ENCODE measurements around the gene IPO9. TPM values are rescaled to one million over a fixed set of nuclear protein-coding genes. Genes with fewer than 3 reads are reported as not detected.
"Not testable (repeated sequence)": the region's sequence is repeated elsewhere in the genome, so short reads cannot be mapped to it uniquely, and the experiment has no call there.

Gene IPO9
- polyA plus RNA-seq, 4 donors, result 76.0 to 85.5 (median 83.8) TPM

DNA sequence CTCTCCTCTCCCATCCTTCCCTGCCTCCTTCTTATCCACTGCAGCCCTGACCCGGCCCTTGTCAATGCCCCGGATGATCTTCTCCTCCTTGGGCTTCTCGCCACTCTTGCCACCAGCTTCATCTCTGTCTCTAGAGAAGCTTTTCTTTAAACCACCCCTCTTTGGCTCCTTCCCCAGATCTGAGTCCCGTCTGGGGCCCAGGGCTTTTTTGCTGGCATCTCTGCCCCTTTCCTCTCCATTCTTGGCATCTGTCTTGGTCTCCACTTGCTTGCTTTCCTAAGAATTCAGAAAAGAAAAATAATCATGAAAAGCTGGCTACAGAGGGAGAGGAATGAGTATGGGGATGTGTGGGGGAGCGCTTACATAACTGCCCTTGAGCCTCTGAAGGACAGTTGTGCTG lies 71.5 kb downstream of the IPO9 start:
- no peak for DNase-seq (ENCODE audit: low read depth in 4 of 4, low spot score in 3 of 4)

DNA sequence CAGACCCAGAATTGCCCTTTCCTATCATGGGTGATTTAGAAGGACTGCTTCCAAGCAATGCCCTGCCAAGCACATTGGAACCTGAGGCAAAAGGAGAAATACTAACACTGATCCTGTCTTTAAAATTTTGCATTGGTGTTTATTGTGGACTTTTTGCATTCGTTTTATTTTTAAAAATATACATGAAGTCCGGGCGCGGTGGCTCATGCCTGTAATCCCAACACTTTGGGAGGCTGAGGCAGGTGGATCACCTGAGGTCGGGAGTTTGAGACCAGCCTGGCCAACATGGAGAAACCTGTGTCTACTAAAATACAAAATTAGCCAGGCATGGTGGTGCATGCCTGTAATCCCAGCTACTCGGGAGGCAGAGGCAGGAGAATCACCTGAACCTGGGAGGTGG lies 72.1 kb downstream of the IPO9 start:
- DNase-seq (ENCODE audit: low read depth in 4 of 4, low spot score in 3 of 4), result not testable (repeated sequence)

DNA sequence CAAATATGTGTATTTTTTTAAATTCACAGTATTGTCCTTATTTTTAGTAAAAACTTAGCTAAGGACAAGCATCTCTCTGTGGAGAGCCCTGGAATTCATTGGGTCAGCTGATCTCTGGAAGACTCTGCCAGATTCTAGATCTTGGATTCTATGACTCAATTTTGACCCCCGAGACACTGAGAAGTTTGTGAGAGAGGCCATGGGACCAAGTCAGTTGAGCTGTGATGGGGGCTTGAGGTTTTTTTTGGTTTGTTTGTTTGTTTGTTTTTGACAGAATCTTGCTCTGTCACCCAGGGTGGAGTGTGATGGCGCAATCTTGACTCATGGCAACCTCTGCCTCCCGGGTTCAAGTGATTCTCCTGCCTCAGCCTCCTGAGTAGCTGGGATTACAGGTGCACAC lies 73.2 kb downstream of the IPO9 start:
- no peak for DNase-seq (ENCODE audit: low read depth in 4 of 4, low spot score in 3 of 4)

DNA sequence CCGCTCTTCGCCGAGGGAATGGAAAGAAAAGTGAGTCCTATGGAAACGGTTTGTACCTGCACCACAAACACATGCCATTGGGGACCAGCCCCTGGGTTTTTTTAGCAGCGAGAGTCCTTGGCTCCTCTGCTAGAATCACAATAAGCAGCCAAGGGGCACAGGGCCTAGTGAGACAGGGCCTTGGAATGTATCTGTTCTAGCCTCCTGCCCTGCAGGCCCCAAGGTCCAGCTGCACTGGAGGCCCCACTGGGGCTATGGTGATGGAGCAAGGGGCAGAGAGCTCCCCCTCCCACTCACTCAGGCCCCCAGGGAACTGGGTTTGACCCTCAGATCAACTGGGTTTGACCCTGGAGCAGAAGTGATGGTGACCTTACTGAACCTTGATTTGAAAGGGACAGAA lies 74.2 kb downstream of the IPO9 start:
- no peak for DNase-seq (ENCODE audit: low read depth in 4 of 4, low spot score in 3 of 4)

DNA sequence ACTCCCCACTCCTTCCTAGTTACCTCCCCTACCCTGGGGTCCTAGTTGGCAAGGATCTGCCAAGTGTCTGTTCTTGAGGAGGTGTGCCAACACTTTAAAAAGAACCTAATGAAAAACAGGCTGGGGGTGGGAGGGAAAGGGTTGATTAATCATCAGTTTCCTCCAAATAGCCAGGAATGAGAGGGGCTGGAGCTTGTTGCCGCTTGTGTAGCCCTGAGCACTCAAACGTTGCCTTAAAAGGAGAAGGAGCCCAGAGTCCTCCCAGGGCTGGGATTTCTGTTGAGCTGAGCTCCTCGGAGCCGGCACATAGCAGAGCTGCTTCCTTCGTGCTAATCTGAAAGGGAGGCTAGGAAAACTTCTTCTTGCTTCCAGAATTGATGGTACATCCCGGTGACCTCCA lies 75.6 kb downstream of the IPO9 start:
- DNase-seq (ENCODE audit: low read depth in 4 of 4, low spot score in 3 of 4), result peak in 2 of 4 donors; percentile 38 to 68

DNA sequence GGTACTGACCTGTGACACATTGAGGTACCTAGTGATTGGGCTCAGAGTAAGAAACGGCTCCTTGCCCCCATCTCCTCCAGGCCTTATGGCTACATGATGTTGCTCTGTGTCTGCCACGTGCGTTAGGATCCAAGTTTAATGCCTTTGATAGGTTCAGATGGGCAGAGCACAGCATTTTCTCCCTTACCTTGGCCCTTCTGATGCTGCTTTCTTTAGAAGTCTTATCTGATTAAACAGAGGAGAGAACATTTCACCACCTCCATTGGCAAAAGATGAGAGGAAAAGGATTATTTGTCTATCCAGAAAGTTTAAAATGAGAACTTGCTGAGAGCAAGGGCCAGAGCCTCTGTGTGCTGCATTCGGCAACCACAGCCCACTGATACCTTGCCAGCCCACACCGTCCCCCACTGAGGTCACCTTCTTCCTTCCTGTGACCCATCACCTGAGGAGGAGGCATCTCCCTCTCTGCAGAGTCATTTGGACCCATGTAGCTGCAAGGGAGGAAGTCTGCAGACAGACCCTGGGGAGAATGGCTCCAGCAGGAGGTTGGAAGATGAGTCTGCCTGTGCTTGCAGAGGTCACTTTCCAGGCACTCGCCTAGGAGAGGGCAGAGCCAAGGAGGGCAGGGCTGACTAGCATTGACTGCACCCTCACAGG lies 76.4 kb downstream of the IPO9 start:
- DNase-seq (ENCODE audit: low read depth in 4 of 4, low spot score in 3 of 4), result no peak

DNA sequence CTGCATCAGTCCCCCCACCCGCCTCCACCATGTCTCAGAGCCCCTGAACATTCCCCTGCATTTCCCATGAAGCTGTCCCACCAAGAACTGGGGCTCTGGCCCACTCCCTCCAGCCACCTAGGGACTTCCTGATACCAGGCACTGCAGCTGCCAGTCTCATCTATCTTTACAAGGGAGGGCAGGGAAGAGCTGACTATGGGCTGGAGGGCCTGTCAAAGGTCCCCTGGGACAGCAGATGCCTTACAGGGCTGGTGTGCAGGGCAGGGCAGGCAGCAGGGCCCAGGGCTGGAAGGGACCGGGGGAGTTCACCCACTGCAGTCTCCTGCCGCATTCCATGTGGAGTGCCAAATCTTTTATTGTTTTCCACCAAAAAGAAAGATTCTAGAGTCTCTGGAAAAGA lies 77.4 kb downstream of the IPO9 start:
- no peak for DNase-seq (ENCODE audit: low read depth in 4 of 4, low spot score in 3 of 4)

DNA sequence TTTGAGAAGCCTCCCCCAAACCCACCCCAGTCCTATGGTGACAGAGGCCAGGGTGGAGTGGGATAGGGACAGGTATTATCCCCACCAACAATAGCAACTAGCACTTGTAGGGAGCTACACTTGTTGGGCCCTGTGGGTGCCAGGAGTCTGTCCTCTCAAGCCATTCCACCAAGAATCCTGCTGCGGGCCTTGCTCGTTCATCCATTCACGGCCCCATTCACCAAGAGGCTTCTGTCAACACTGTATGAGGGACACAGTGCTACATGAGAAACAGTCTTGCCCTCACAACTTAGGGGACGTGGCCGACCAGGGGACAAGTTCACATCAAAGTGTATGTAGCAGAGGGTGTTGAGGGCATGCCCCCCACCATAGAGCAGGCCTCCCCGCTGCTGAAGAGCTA lies 78.7 kb downstream of the IPO9 start:
- no peak for DNase-seq (ENCODE audit: low read depth in 4 of 4, low spot score in 3 of 4)

DNA sequence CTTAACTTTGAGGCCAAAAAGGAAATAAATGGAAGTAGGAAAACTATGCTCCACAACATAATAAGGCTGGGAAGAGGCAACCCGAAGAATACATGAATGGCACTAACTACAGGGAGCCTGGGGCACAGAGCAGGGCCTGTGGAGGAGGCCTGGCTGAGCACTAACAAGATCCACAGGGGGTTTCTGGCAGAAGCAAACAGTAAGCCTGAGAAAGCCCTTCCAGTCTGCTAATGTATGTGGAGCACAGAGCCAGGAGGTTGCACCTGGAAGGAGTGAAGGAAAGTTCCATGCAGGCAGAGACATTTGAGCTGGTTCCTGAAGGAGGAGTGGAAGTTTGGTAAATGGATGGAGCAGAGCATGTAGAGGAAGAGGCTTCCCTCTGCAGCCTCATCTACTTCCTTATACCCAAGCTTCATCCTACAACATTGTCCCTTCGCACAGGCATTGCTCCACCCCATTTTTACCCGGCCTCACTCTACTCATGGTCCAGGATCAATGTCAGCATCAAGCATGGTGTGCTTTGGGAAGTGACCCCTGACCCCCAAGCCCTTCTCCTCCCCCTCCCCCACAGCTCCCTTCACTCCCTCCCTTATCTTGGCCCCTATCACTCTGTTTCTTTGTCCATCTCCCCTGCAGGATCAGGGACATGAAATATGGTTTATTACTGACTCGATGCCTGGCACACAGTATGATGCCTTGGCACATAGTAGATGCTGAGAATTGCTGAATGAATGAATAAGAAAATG lies 83.0 kb downstream of the IPO9 start:
- DNase-seq (ENCODE audit: low read depth in 4 of 4, low spot score in 3 of 4), result no peak

DNA sequence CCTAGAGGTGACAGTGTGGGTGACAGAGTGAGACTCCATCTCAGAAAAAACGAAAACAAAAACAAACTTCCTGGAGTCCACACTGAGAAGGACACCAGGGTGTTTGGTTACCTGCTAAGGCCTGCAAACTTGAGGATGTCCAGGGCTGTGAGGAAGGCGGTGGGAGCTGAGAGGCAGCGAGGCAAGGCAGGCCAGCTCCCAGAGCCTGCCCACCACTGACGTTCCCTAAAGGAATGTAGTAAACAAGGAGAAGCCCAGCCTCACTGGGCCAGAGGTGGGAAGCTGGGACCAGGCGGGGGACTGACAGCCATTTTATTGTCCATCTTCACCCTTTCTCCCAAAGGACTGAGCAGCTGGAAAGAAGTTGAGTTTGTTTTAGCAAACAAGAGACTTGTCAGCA lies 83.9 kb downstream of the IPO9 start:
- DNase-seq (ENCODE audit: low read depth in 4 of 4, low spot score in 3 of 4), result no peak

DNA sequence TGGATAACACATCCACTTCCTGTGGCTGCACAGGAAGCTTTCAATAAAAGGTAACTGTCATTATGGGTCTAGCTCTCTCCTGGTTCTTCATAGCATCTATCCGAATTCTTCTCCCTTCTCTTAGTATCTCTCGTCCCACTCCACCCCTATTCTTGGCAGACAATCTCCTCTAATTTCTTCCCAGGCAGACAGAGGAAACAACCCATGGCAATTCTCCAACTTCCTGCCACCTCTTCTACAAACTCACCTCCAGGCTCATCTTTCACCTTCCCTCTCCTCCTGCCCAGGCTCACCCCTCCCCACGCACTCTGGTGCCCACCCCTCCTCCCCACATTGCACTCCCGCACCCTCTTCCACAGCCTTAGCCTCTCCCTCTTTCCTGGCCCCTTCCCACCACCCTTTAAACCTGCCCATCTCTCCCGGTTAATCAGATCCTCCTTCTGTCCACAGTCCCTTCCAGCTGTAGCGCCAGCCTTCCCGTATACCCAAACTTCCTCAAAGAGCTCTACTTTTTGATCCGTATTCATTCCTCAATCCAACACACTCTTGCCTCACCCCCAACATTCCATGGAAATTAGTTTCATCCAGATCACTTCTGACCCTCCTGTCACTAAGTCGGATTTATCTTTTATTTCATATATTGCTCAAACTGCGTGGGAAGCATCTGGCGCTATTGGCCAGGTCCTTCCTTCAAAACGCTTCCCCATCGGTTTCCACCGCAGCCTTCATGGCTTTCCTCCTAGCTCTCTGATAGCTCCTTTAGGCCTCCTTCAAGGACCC lies 85.7 kb downstream of the IPO9 start:
- no peak for DNase-seq (ENCODE audit: low read depth in 4 of 4, low spot score in 3 of 4)

DNA sequence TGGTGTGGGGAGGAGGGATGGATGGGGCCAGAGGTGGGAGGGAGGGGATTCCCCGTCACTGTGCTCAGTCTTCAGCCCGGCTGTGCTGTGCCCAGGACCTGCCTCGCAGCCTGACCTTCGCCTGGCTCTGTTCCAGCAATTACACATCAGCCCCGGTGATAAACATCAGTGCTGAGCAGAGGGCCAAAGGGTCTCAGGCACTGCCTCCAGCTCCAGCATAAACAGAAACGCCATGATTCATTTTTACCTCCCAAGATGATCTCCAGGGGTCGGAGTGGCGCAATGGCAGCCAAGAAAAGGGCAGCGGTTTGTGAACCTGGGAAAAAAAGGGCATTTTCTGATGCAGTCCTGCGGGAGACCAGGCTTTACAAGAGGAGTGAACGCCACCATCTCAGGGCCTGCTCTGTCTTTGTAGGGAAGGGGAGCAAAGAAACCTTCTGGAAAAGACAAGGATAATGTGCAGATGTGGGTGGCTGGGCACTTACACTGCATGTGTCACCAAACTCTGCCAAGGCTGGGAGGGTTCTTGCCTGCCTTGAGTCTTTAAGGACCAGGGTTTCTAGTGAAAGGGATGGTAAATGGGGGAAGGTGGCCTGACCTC lies 87.8 kb downstream of the IPO9 start:
- DNase-seq (ENCODE audit: low read depth in 4 of 4, low spot score in 3 of 4), result peak in 3 of 4 donors; percentile 61 to 76 (median 69)

DNA sequence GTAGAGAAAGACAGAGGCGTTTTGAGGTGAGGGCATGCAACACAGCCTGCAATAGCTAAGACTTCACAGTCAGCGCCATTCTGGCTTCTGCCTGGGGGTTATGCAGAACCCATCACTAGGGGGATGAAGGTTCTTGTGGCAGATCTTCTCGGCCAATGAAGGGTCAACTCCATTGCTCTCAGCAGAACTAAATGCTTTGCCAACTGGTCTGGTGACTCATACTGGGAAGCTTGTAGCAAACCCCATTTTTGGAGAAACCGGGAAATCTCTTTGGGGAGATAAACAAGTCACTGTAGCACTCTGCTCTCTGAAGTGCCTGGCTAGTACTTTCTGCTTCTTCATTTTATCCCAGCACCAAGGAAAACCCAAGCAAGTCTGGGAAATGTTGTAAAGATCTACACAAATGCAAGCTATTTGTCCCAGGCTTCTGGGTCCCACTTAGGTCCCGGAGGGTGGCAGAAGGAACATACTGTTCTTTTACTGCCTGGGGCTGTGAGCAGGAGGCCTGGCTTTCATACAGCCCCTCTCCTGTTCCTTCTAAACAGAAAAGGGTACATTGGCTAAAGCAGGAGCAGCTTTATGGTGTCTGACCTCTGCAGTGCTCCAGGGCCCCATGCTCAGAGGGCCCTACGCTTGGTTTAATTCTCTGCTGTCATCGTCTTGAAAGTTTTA lies 88.5 kb downstream of the IPO9 start:
- DNase-seq (ENCODE audit: low read depth in 4 of 4, low spot score in 3 of 4), result no peak

DNA sequence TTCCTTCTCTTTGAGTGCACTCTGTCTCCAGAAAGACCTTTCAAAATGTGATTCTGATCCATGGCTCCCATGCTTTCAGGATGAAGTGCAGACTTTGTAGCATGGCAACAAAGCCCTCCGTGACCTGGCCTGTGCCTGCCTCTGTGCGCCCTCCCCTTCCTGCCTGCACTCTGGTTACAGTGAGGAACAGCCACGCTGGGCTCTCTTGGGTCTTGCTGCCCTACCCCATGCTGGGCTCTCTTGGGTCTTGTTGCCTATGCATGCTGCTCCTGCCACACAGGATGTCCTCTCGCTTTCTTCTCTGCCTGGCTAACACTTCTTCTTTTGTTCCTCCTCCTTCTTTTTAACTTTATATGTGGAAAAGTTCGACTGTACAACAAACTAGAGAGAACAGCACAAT lies 89.4 kb downstream of the IPO9 start:
- DNase-seq (ENCODE audit: low read depth in 4 of 4, low spot score in 3 of 4), result no peak

DNA sequence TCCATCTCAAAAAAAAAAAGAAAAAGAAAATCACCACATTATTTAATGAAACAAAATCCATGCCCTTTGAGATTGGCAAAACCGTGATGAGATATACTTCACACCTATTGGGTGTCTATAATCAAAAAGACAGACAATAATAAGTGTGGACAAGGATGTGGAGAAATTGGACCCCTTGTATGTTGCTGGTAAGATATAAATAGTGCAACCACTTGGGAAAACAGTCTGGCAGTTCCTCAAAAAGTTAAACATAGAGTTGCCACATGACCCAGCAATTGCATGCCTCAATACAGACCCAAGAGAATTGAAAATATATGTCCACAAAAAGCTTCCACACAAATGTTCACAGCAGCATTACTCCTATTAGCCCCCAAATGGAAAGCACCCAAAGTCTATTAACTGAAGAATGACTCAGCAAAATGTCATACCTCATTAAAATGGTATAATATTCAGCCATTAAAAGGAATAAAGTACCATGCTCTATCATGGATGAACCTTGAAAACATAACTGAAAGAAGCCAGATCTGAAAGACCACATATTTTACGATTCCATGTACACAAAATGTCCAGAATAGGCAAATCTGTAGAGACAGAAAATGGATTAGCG lies 93.1 kb downstream of the IPO9 start:
- no peak for DNase-seq (ENCODE audit: low read depth in 4 of 4, low spot score in 3 of 4)

DNA sequence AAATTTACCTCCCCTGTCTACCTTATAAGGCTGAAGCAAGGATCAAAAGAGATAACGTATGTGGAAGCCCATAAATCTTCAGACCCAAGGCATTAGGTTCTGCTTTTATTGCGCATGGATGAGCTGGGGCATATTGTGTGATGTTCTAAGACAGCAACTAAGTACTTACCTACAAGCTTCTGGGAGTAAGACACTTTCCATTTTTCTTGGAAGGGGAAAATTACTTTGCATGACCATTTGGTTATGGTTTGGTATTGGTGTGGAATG lies 96.3 kb downstream of the IPO9 start:
- no peak for DNase-seq (ENCODE audit: low read depth in 4 of 4, low spot score in 3 of 4)

DNA sequence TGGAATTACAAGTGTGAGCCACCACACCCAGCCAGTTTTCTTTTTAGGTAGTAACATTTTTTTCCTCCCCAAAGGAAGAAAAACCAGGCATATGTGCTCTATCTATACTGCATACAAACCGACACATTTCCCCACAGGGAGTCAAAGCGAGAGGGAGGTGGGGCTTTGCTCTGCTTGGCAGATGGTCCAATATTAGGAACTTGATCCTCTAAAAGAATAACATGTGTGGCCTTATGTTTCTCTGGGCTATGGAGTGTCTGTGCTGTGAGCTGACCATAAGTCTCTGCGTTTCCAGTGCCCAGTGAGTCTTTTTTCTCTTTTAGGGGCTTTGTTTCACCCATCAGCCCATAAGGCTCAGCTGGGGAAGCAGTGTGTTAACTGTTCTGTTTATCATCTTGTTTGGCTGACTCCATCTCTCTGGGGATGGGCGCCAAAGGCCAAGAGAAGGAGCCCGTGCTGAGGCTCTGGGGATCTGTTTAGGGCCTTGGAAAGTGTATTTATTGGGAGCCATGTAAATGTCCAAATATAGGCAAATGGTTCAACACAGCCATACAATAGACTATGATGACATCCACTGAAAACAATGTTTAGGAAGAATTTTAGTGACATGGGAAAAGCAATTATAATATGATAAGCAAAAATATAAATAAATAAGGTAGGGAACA lies 97.2 kb downstream of the IPO9 start:
- no peak for DNase-seq (ENCODE audit: low read depth in 4 of 4, low spot score in 3 of 4)

DNA sequence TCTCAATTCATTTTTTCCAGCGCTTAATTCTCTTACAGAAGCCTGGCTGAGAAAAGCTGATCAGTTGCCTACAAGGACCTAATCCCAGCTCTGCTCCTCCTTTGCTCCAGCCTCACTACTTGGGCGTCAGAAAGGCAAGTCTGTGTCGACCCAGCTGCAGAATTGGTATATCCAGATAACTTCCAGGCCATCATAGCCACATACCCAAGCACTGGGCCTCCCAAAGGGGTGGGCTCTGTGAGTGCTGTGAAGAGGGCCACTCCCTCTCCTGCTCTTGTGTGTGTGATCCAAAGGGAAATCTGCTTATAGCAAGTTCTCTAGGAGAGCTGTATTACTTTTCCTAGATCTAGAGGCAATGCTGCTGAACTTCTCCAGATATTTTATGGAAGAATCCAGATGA lies 99.3 kb downstream of the IPO9 start:
- no peak for DNase-seq (ENCODE audit: low read depth in 4 of 4, low spot score in 3 of 4)

DNA sequence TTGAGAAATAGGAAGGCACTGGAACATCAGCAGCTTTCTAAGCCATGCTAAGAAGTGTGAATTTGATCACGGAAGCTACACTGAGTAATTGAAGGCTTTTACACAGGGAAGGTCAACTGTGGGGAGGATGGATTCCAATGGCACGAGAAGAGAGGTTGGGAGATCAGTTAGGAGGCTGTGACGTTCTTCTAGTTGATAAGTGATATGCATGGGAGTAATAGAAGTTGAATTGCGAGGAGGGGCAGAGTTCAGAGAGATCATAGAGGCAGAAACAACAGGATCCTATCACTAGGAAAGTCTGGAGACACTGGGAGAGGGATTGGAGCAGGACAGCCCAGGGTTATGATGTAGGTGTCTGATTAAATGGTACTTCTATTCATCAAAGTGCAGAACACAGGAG lies 101.2 kb downstream of the IPO9 start:
- DNase-seq (ENCODE audit: low read depth in 4 of 4, low spot score in 3 of 4), result no peak

DNA sequence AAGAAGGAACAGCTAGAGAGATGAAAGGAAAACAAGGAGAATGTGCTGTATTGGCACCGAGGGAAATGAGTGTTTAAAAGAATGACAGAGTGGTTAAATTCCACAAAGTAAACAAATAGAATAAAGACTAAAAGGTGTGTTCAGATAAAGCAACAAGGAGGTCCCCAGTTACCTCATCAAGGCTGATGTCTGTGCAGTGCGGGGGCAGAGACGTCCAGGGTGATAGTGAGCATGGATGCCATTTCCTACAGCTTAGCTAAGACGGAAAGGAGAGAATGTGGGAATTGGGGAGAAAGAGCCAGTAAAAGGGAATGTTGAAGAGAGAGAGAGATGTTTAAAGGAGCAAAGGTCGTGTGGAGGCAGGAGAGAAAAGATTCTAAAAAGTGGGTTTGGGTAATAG lies 101.8 kb downstream of the IPO9 start:
- DNase-seq (ENCODE audit: low read depth in 4 of 4, low spot score in 3 of 4), result no peak
